Stimulated activated memory B cell treated with anti-CD40 and anti-IgM and Interleukin-4, amounts not matched to agents 10 μg/mL and 1 μg/mL and 100 μg/mL, for 72 hours (primary cell): ENCODE results near the gene CRACR2A.

Source experiments
- ATAC-seq: fragments of 150-1000 bp; cut with Tn5 transposase; 2 replicates; pipeline ENCODE4 v1.10.0; 2021
- H3K27ac Mint-ChIP-seq: one replicate; pipeline ENCODE4 v1.8.0; 2022; ENCODE audit warnings: mild to moderate bottlenecking, mixed read lengths
- H3K27me3 Mint-ChIP-seq: one replicate; pipeline ENCODE4 v1.8.0; 2022; ENCODE audit warnings: mixed read lengths
- H3K36me3 Mint-ChIP-seq: one replicate; pipeline ENCODE4 v1.8.0; 2022; ENCODE audit warnings: mixed read lengths
- H3K4me1 Mint-ChIP-seq: one replicate; pipeline ENCODE4 v1.8.0; 2022; ENCODE audit warnings: mixed read lengths
- H3K4me3 Mint-ChIP-seq: one replicate; pipeline ENCODE4 v1.8.0; 2022; ENCODE audit warnings: mild to moderate bottlenecking, moderate library complexity, mixed read lengths
- H3K9me3 Mint-ChIP-seq: one replicate; pipeline ENCODE4 v1.8.0; 2022; ENCODE audit warnings: mixed read lengths

The CRACR2A gene

DNA sequence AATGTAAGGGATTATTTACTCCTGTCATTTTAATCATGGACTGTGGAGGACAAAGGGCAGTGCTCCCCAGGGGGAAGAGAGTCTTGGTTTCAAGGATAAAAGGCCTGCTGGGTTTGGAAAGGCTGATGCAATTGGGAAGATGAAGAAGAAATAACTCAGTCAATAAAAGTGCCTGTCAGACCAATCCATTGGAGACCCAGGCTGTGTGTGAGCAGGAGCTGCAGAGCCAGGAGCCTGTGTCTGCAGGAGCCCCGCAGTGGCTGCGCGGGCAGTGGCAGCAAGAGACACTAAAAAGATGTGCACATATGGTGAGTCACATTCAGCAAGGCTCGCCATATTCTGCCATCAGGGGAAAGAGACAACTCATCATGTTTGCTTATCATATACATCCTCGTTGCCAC, 90.4 kb downstream of the CRACR2A start:
- Mint-ChIP-seq H3K36me3 (peaks cover 80% of the 10 kb centered on the region), H3K27me3 (no peaks in the 10 kb centered on the region), H3K27ac (no peak overlapping the region), H3K9me3 (no peaks in the 10 kb centered on the region), H3K4me1 (no peaks in the 10 kb centered on the region), H3K4me3 (no peak overlapping the region)
- no peak for ATAC-seq

DNA sequence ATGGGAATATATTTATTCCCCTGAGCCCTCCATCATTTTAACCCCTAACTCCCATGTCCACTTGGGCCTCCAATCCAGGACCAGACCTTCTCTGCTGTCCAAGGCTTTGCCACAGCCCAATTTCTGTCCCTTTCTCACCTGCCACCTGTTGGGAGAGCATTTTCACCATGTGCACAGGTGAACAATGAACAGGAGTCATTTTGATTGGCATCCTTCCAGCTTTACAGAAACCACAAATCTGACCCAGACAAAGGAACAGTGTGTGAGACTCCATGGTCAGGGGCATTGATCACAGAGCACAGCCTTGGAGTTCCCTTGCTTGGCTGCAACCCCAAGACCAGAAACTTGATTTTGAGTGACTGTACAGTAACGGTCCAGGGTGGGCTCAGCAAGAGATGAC, 91.9 kb downstream of the CRACR2A start:
- no peaks in the 10 kb centered on the region for H3K4me1 Mint-ChIP-seq
- ATAC-seq: no peak
- H3K4me3 Mint-ChIP-seq: no peak overlapping the region
- H3K9me3 Mint-ChIP-seq: no peaks in the 10 kb centered on the region
- H3K27me3 Mint-ChIP-seq: no peaks in the 10 kb centered on the region
- H3K36me3 Mint-ChIP-seq: peaks cover 74% of the 10 kb centered on the region
- no peak overlapping the region for H3K27ac Mint-ChIP-seq

DNA sequence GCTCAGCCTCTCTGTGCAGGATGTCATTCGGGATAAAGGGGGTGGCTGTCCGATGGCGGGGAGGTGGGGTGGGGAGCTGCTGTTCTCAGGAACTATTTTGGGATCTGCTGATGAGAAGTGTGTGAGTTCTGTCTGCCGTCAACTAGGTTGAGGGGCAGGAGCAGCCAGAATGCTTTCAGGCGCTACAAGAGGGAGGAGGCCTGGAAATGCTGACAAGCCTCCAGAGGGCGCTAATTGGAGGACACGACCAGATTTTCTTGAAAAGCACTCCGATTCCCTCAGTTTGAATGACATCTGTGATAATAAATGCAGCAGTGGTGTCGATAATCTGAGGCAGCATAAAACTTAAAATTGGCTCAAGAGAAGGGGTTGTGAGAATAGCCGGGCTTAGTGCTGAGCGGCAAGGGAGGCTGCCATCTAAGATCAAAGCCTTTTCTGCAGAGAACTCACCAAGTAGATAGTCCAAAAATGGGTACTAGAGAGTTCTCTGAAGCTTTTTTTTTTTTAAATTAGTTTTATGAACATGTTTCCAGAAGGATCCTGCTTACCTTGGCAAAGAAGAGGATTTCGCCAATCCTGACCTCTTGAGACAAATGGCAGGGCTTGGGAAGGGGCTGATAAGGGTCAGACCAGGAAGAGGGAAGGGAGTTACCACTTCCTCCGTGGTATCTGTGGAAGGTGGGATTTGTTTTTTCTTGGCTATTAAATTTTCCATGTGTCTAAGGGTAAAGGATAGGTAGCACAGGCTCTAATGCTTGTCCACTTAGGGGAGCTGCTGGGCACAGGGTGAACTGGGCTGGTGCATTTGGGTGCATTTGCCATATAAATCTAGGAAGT, 94.4 kb downstream of the CRACR2A start:
- Mint-ChIP-seq H3K27me3 (no peaks in the 10 kb centered on the region), H3K27ac (no peak overlapping the region), H3K4me3 (no peak overlapping the region), H3K36me3 (peaks cover 81% of the 10 kb centered on the region), H3K9me3 (no peaks in the 10 kb centered on the region), H3K4me1 (no peaks in the 10 kb centered on the region)
- ATAC-seq: no peak

DNA sequence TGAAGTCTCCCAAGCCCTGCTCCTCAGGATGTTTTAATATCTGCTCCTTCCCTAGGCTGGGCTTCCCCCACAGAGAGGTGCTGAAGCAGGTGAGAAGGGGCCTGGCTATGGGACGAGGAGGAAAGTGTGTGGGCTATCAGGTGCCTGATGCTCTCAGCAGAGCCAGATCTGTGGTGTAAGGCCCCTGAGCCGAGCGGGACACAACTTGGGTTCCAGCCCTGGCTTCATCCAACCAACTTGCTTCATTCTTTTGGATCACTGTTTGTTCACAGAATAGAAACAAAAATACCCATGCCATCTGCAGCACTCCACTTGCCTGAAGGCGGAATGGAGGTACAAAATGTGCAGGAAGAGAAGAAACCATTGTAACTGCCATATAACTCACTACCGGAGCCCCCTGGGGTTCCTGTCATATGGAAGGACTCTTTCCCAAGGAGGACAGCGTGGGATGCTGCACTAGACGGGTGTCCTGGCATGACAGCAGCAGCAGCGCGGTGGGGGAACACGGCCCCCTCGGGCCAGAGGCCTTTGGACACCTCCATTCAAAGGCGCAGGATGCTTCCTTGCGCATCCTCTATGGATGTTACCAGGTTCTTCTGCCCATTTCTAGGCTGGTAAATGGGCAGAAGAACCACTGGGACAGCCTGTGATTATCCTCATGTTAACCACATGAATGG, 95.8 kb downstream of the CRACR2A start:
- Mint-ChIP-seq H3K36me3 (peaks cover 85% of the 10 kb centered on the region), H3K27me3 (no peaks in the 10 kb centered on the region), H3K27ac (no peak overlapping the region), H3K4me3 (no peak overlapping the region), H3K9me3 (no peaks in the 10 kb centered on the region), H3K4me1 (no peaks in the 10 kb centered on the region)
- no peak for ATAC-seq

DNA sequence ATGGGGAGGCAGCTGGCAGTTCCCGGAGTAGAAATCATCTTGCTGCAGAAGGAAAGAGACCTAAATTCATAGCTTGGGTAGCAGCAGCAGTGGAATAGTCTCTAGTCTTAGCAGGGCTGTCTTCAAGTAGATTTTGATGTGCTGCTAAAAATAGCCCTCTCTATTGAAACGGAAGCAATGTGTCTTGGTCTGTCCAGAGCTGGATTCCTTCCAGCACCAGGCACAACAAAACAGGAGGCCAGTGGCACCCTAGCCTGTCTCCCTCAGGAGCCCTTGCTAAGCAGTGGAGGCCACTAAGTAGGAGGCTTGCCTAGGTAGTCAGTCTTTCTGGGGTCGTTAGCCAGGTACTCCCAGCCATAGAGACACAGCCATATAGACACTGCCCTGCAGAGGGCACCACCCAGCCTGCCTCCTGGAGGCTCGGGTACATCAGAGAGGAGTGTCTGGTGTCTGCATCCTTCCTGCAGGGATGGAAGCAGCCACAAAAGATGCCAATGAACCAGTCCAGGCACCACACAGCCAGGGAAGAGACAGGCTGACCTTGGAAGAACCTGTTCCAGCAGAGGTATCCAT, 97.5 kb downstream of the CRACR2A start:
- Mint-ChIP-seq H3K9me3 (no peaks in the 10 kb centered on the region), H3K4me1 (no peaks in the 10 kb centered on the region), H3K27ac (no peak overlapping the region), H3K27me3 (no peaks in the 10 kb centered on the region), H3K4me3 (no peak overlapping the region), H3K36me3 (peaks cover 87% of the 10 kb centered on the region)
- ATAC-seq: no peak

DNA sequence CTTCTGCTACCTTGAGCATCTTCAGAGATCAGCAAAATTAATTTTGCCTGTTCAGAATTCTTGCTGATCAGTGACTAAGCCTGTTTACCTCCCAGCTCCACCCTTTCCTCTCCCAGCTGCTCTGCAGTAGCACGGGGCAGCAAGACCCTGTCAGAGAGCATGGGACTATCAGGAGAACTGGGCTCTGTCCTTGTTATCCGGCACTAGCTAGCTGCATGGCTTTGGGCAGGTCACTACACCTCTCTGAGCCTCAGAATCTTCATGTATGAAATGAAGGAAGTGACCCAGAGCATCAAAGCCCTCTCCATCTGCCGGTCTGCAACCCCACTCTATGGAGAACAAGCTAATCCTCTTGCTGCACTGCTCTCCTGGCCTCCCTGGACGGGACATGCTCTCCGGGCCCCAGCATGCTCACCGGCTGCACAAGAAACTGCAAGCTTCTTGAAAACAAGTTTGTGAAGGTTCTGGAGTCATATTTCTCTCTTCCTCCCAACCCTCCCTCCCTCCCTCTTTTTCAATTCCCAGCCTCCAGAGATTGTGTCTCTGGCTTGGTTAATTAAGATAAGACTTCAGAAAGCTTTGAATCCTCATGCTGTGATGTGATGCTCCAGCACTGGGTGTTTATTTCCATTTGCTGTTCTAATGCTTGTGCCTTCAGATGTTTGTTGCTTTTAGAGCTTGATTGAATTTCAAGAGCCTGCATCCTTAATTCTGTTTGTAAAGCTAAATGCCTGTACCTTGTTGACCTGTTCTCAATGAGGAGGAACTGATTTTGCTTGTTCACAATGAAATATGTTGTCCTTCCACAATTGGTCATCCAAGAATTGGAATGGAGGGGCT, 101.1 kb downstream of the CRACR2A start:
- ATAC-seq: no peak
- Mint-ChIP-seq H3K27ac (no peak overlapping the region), H3K4me1 (no peaks in the 10 kb centered on the region), H3K4me3 (no peak overlapping the region), H3K27me3 (no peaks in the 10 kb centered on the region), H3K9me3 (no peaks in the 10 kb centered on the region), H3K36me3 (peaks cover 76% of the 10 kb centered on the region)

DNA sequence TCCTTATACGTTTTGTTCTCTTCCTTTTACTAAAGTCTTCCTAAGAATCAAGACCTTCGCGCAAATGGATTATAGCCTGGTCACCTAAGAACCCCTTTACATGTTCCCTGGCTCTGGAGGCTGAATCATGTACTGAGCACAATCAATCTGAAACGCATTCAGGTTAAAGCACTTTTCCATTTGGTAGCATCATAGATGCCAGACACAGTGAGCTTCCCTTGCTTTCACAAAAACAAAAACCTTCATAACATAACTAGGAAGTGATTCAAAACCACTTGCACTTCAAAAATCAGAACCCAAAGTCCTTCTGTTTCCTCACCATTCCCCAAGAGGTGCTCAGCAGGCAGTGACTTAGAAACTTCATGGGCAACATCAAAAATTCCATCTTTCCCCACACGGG, 105.4 kb downstream of the CRACR2A start:
- Mint-ChIP-seq H3K4me1 (no peaks in the 10 kb centered on the region), H3K36me3 (peaks cover 61% of the 10 kb centered on the region), H3K27me3 (no peaks in the 10 kb centered on the region), H3K4me3 (no peak overlapping the region), H3K27ac (no peak overlapping the region), H3K9me3 (no peaks in the 10 kb centered on the region)
- no peak for ATAC-seq

DNA sequence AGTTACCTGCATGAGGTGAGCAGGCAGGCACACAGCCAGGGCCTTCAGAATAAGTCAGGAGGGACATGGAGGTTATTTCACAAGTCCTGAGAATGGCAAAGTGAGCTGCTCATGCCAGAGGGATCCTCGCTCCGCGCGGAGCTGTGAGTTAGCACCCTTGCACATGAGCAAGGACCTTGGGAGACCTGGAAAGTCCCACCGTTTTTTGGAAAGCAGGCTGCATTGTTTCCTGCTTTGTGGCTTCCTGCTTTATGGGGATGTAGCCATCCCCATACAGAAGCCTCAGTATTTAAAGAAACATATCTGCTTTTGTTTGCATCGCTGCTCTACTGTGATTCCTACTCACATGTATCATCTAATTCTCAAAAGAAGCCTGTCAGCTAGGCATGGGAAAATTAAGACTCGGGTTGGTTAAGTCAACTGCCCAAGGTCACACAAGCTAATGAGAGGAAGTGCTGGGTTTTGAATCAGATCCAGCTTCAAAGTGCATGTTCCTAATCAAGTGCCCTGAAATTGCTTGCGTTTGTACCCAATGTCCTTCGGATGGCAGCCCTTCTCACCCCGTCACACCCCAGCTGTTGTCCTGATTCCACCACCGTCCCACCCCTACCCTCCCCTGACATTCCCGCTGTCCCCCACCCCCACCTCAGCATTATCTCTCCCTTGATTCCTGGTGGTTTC, 106.2 kb downstream of the CRACR2A start:
- Mint-ChIP-seq H3K27ac (no peak overlapping the region), H3K4me3 (no peak overlapping the region), H3K4me1 (no peaks in the 10 kb centered on the region), H3K27me3 (no peaks in the 10 kb centered on the region), H3K36me3 (peaks cover 61% of the 10 kb centered on the region), H3K9me3 (no peaks in the 10 kb centered on the region)
- no peak for ATAC-seq

DNA sequence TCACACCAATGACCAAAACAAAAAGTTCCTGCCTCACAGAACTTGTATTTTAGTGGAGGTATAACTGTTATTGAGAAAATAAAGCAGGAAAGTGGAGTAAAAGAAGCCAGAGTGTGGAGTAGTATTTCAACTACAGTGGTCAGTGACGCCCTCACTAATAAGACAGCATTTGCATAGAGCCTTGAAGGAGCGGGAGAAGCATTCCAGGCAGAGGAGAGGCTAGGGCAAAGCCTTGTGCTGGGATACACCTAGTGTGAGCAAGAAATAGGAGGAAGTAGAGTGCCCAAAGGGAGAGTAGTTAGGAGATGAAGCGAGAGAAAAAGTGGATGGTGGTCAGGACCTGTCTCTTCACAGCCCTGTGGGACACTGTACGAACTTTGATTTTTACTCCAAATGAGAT, 107.8 kb downstream of the CRACR2A start:
- no peaks in the 10 kb centered on the region for H3K4me1 Mint-ChIP-seq
- H3K27me3 Mint-ChIP-seq: no peaks in the 10 kb centered on the region
- H3K4me3 Mint-ChIP-seq: no peak overlapping the region
- peaks cover 63% of the 10 kb centered on the region for H3K36me3 Mint-ChIP-seq
- H3K9me3 Mint-ChIP-seq: no peaks in the 10 kb centered on the region
- H3K27ac Mint-ChIP-seq: no peak overlapping the region
- ATAC-seq: no peak

DNA sequence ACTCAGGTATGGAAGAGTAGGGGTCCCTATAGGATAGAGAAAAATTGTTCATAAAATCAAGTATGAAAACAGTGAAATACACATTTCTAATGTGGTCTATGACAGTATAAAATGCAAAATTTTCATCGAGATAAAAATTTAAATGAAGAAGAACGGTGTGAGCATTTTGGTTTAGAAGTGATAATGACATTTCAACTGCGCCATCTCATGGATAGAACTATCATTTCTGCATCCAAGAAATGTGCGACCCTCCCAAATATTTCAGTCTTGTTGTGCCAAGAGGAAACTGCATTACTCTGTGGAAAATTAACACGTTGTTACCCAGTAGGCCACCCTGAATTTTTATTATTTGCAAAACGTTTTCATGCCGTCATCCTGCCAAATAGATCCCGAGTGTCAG, 108.8 kb downstream of the CRACR2A start:
- H3K27ac Mint-ChIP-seq: no peak overlapping the region
- no peaks in the 10 kb centered on the region for H3K9me3 Mint-ChIP-seq
- no peaks in the 10 kb centered on the region for H3K4me1 Mint-ChIP-seq
- H3K36me3 Mint-ChIP-seq: peaks cover 58% of the 10 kb centered on the region
- no peaks in the 10 kb centered on the region for H3K27me3 Mint-ChIP-seq
- ATAC-seq: no peak
- H3K4me3 Mint-ChIP-seq: no peak overlapping the region

DNA sequence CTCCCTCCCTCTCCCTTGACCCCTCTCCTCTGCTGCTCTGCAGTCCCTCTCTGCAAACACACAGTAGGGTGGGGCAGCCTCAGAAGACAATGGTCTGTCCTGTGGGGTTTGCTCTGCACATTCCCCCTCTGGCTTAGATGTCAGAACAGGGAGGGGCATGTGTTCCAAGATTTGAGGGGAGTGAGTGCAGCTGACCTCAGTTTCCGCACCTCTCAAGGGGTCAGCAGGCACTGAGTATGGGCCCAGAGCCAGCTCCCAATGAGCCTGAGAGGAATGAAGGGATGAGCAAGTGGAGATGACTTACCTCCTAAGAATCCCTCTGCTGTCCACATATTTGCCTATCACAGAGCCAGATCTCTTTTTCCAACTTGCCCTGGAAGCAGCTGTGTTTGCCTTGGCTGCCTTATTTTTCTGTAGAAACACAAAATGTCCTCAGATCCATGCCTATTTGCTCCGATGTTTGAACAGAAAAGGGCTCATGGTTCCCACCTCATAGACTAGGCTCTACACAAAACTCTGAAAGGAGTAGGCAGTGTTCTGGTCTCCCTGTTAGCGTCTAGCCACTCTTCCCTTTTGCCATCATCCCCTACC, 111.4 kb downstream of the CRACR2A start:
- no peak overlapping the region for H3K4me3 Mint-ChIP-seq
- ATAC-seq: no peak
- no peaks in the 10 kb centered on the region for H3K9me3 Mint-ChIP-seq
- H3K27me3 Mint-ChIP-seq: no peaks in the 10 kb centered on the region
- H3K27ac Mint-ChIP-seq: no peak overlapping the region
- H3K4me1 Mint-ChIP-seq: no peaks in the 10 kb centered on the region
- H3K36me3 Mint-ChIP-seq: peaks cover 71% of the 10 kb centered on the region

DNA sequence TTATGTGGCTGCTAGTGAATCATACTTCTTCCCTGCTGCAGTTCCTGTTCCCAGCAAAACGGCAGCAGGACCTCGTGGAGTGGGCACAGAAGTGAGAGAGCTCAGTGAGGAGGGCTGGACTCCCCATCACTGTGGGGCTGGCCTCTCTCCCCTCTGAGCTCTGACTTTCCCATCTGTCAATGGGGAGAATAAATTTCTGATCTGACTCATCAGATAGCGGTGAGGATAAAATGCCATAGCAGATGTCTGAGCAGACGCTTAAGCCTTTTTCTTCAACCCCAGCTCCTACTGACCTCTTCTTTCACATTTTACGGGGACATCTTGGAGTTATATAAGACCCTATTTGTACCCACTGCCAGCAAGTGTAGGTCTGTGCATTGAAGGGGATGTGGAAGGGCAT, 116.6 kb downstream of the CRACR2A start:
- Mint-ChIP-seq H3K36me3 (peaks cover 70% of the 10 kb centered on the region), H3K4me3 (no peak overlapping the region), H3K4me1 (no peaks in the 10 kb centered on the region), H3K27me3 (no peaks in the 10 kb centered on the region), H3K27ac (no peak overlapping the region), H3K9me3 (no peaks in the 10 kb centered on the region)
- ATAC-seq: no peak

DNA sequence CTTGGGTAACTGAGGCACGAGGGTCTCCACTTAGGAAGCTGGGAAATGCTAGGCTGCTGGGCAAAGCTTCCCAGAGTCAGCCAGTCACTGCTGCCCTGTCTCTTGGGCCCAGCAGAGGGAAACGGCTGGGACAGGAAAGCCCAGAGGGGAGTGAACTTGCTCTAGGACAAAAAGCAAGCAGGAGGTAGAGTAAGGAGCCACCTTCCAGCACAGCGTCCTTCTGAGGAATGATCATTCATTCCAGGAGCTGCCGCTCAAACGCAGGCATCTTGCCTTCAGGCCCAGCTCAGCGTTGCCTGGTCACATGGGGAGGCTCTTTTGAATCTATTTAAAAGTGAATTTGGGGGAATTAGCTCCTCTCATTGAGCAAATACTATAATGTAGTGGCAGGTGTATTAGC, 118.6 kb downstream of the CRACR2A start:
- Mint-ChIP-seq H3K27ac (no peak overlapping the region), H3K36me3 (peaks cover 76% of the 10 kb centered on the region), H3K27me3 (no peaks in the 10 kb centered on the region), H3K9me3 (no peaks in the 10 kb centered on the region), H3K4me3 (no peak overlapping the region), H3K4me1 (no peaks in the 10 kb centered on the region)
- ATAC-seq: no peak

DNA sequence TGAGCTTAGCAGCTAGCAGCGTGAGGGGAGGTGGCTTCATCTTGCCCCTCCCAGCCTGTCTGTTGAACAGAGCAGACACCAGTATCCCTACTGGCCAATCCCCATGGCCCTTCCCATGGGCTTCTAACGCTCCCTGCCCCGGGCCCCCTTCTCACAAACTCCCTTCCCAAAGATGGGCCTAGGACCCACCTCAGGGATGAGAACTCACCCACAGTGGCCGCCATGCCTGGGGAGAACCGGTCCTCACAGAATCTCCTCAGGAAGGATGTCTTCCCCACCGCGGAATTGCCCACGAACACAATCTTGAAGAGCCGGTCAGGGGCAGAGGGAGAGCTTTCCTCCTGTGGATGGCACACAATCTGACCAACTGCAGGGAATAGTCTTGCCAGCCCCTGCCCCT, 119.5 kb downstream of the CRACR2A start:
- H3K9me3 Mint-ChIP-seq: no peaks in the 10 kb centered on the region
- H3K27me3 Mint-ChIP-seq: no peaks in the 10 kb centered on the region
- H3K36me3 Mint-ChIP-seq: peaks cover 76% of the 10 kb centered on the region
- H3K27ac Mint-ChIP-seq: no peak overlapping the region
- no peak overlapping the region for H3K4me3 Mint-ChIP-seq
- no peaks in the 10 kb centered on the region for H3K4me1 Mint-ChIP-seq
- no peak for ATAC-seq
